Upper lobe of right lung (tissue), 1 donor: ENCODE measurements around the gene PHF13. TPM values are rescaled to one million over a fixed set of nuclear protein-coding genes. Genes with fewer than 3 reads are reported as not detected.
"Not testable (repeated sequence)": the region's sequence is repeated elsewhere in the genome, so short reads cannot be mapped to it uniquely, and the experiment has no call there.

Experiments used
- ATAC-seq: fragments of 200-7000 bp; cut with Tn5 transposase; one replicate; pipeline ENCODE4 v1.9.1; 2020; ENCODE audit warnings: mild to moderate bottlenecking, moderate library complexity
- DNase-seq: peaks from one replicate; pipeline ENCODE4 v3.0.0-alpha.2; 2020
- H3K27ac ChIP-seq: fragments of 200-600 bp; one replicate; pipeline ENCODE4 v1.8.0; 2022
- H3K27me3 ChIP-seq: fragments of 200-600 bp; one replicate; pipeline ENCODE4 v1.8.0; 2022; ENCODE audit warnings: mild to moderate bottlenecking
- H3K36me3 ChIP-seq: fragments of 200-600 bp; one replicate; pipeline ENCODE4 v1.8.0; 2022
- H3K4me1 ChIP-seq: fragments of 200-600 bp; one replicate; pipeline ENCODE4 v1.8.0; 2022
- H3K4me3 ChIP-seq: fragments of 200-600 bp; one replicate; pipeline ENCODE4 v1.8.0; 2022; ENCODE audit warnings: mild to moderate bottlenecking
- H3K9me3 ChIP-seq: fragments of 200-600 bp; one replicate; pipeline ENCODE4 v1.8.0; 2022
- CTCF ChIP-seq: fragments of 200-600 bp; IDR thresholded peaks from one replicate; pipeline ENCODE4 v1.8.0; 2022; ENCODE audit warnings: antibody characterized with exemption
- intact Hi-C: fragments of 100-400 bp; cut with DNase I; formaldehyde crosslinking; loops from one replicate; pipeline ENCODE4 v1.11.0; 2022
- total RNA-seq: library from RNA; stranded (reverse); fragmentation: NEBNext Ultra II Directional; extraction: Animal tissue kit (Norgen Biotek cat#: 25700); gene quantifications from one replicate; pipeline ENCODE4 v1.2.1, GENCODE V29; 2021
- donor health status: DM: no; HTN: yes; CAD: no; lungs with severe emphysema.

The PHF13 gene
- total RNA-seq, 1 donor from 2014 or later = 10.8 TPM

- Histone ChIP-seq H3K4me1 (no peaks in the 10 kb centered on the region), H3K4me3 (no peak overlapping the region), H3K27me3 (no peaks in the 10 kb centered on the region), H3K27ac (no peak overlapping the region), H3K9me3 (no peaks in the 10 kb centered on the region), H3K36me3 (peaks cover 97% of the 10 kb centered on the region)
- peak; percentile 83 for ATAC-seq
- TF ChIP-seq CTCF = peak; percentile 51
- intact Hi-C loops = no loop called here
- DNase-seq = peak; percentile 82
Observed at GRCh38 chr1:6634371-6635052, 21.0 kb downstream of the PHF13 start.

GRCh38 chr1:6635161-6635909, 21.8 kb downstream of the PHF13 start:
- no peaks in the 10 kb centered on the region for H3K4me1 ChIP-seq
- H3K9me3 ChIP-seq = no peaks in the 10 kb centered on the region
- TF ChIP-seq CTCF = no peak
- ATAC-seq (no peak), DNase-seq (no peak)
- H3K4me3 ChIP-seq = no peak overlapping the region
- intact Hi-C loops = no loop called here
- peaks cover 96% of the 10 kb centered on the region for H3K36me3 ChIP-seq
- H3K27me3 ChIP-seq = no peaks in the 10 kb centered on the region
- no peak overlapping the region for H3K27ac ChIP-seq

- DNase-seq (no peak), ATAC-seq (no peak)
- Histone ChIP-seq H3K4me3 (no peak overlapping the region), H3K4me1 (no peaks in the 10 kb centered on the region), H3K27ac (no peak overlapping the region), H3K9me3 (no peaks in the 10 kb centered on the region), H3K27me3 (no peaks in the 10 kb centered on the region), H3K36me3 (peaks cover 94% of the 10 kb centered on the region)
- no peak for TF ChIP-seq CTCF
- intact Hi-C loops = no loop called here
Observed at GRCh38 chr1:6635910-6636760, 22.6 kb downstream of the PHF13 start.

- H3K4me3 ChIP-seq, H3K27me3 ChIP-seq, DNase-seq, H3K9me3 ChIP-seq, intact Hi-C loops, ATAC-seq, H3K27ac ChIP-seq, H3K4me1 ChIP-seq: not testable (repeated sequence)
- H3K36me3 ChIP-seq = peaks cover 92% of the 10 kb centered on the region
Observed at GRCh38 chr1:6636778-6637177, 23.2 kb downstream of the PHF13 start.

GRCh38 chr1:6637770-6638169, 24.2 kb downstream of the PHF13 start:
- intact Hi-C loops = no loop called here
- Histone ChIP-seq H3K4me1 (no peaks in the 10 kb centered on the region), H3K36me3 (peaks cover 91% of the 10 kb centered on the region), H3K27ac (no peak overlapping the region), H3K27me3 (no peaks in the 10 kb centered on the region), H3K4me3 (no peak overlapping the region), H3K9me3 (no peaks in the 10 kb centered on the region)
- TF ChIP-seq CTCF = no peak
- DNase-seq (no peak), ATAC-seq (no peak)

GRCh38 chr1:6638226-6638625, 24.7 kb downstream of the PHF13 start:
- ATAC-seq = no peak
- TF ChIP-seq CTCF = no peak
- no peak for DNase-seq
- no peak overlapping the region for H3K4me3 ChIP-seq
- peaks cover 90% of the 10 kb centered on the region for H3K36me3 ChIP-seq
- no peaks in the 10 kb centered on the region for H3K9me3 ChIP-seq
- no peaks in the 10 kb centered on the region for H3K4me1 ChIP-seq
- H3K27me3 ChIP-seq = no peaks in the 10 kb centered on the region
- H3K27ac ChIP-seq = peak overlapping the region; percentile 36
- intact Hi-C loops = no loop called here

GRCh38 chr1:6640867-6641266, 27.3 kb downstream of the PHF13 start:
- intact Hi-C loops = loop anchor here (10.0 kb wide), 1 partner anchor 156 kb away; no protein-coding TSS in a partner anchor
- not testable (repeated sequence) for H3K27me3 ChIP-seq, DNase-seq, H3K4me3 ChIP-seq, H3K4me1 ChIP-seq, H3K27ac ChIP-seq, H3K9me3 ChIP-seq, ATAC-seq
- H3K36me3 ChIP-seq = peaks cover 86% of the 10 kb centered on the region
